ENCODE data around the gene RNU6-9.

RNU6-9 gene

DNA sequence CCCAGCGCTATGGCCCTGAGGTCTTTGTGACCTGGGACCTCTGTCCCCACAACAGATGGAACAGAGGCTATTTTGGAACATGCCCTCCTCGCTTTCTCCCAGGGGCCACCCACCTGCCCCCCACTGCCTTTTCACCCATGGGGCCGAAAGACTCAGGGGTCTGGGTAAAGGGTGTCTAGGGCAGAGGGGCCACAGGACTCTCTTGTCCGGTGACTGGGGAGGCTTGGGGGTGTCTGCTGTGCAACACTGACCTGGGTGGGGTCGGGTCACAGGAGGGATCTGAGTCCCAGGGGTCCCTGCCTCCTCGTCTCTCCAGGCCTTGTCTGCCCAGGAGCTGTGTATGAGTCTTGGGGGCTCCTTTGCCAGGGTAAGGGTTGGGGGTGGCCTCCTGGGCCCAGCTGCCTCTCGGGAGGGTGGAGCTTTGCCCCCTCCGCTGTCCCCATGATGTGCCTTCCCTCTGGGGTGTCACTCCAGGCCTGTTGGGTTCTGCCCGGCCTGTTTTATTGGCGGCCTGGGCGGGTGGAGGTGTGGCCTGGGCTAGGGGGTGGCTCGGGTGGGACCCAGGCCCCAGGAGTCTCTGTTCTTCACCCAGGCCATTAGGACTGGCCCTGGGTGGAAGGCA lies 34.6 kb downstream of the RNU6-9 start:
- no peaks in the 10 kb centered on the region for H3K9me3 ChIP-seq (ENCODE audit: insufficient read depth, low read length)
- peak overlapping the region; percentile 85 for H3K4me3 ChIP-seq (ENCODE audit: low read length)
- peaks cover 40% of the 10 kb centered on the region for H4K20me1 ChIP-seq (ENCODE audit: insufficient read depth, low read length)
- no peak overlapping the region for H3K27ac ChIP-seq (ENCODE audit: low read length)
- TF ChIP-seq CTCF (IDR thresholded peaks at IDR 0.05; ENCODE audit: low read depth, low read length) (no peak), EZH2phosphoT487 (IDR thresholded peaks at IDR 0.05; ENCODE audit: low read depth) (no peak)
- H3K4me1 ChIP-seq (ENCODE audit: low read length): peaks cover 33% of the 10 kb centered on the region
- peaks cover 56% of the 10 kb centered on the region for H3K79me2 ChIP-seq (ENCODE audit: low read length)
- no peak overlapping the region for H2AFZ ChIP-seq (ENCODE audit: low read depth, low read length)
- no peaks in the 10 kb centered on the region for H3K27me3 ChIP-seq (ENCODE audit: low read depth, low read length)
- peak overlapping the region; percentile 2; the same call in 1 of the 2 replicates for H3K9ac ChIP-seq (ENCODE audit: low read length)
- H3K4me2 ChIP-seq (ENCODE audit: low read length): peak overlapping the region; percentile 83
- H3K36me3 ChIP-seq (replicated peaks; ENCODE audit: low read depth, low read length): peaks cover 42% of the 10 kb centered on the region

DNA sequence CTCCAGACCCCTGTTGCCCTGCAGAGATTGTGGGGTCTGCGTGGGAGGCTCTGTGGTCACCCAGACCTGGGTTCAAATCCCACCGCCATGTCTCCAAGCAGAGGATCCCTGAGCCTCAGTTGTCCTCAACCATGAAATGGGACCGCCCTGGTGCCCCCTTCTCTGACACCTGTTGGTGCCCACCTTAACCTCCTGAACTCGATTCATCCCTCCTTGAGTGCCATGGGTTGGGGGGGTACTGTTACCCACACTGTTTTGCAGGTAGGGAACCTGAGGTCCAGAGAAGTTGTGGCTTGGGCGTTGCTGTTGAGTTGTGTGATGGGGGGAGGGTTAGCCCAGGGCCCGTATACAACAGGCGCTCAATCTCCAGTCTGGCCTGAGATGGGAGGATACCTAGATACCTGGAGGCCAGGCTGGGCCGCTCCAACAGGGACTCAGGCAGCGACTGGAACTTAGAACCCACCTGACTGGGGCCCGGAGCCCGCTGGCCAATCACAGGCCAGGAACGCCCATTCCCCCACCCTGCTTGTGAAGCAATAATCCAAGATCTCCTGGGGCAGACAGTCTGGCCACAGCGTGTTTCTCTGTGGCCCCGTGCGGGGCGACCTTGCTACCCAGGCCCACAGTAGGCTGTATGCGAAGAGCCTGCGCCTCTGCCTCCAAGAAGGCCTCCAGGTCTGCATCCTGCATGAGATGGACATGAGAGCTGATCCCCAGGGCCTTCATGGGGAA lies 35.4 kb downstream of the RNU6-9 start:
- Histone ChIP-seq H3K27me3 (ENCODE audit: low read depth, low read length) (no peaks in the 10 kb centered on the region), H3K9ac (ENCODE audit: low read length) (no peak overlapping the region), H3K79me2 (ENCODE audit: low read length) (peaks cover 62% of the 10 kb centered on the region), H3K4me3 (ENCODE audit: low read length) (no peak overlapping the region), H3K9me3 (ENCODE audit: insufficient read depth, low read length) (no peaks in the 10 kb centered on the region), H3K4me1 (ENCODE audit: low read length) (peaks cover 36% of the 10 kb centered on the region), H2AFZ (ENCODE audit: low read depth, low read length) (no peak overlapping the region), H3K27ac (ENCODE audit: low read length) (no peak overlapping the region), H4K20me1 (ENCODE audit: insufficient read depth, low read length) (peaks cover 47% of the 10 kb centered on the region), H3K4me2 (ENCODE audit: low read length) (no peak overlapping the region), H3K36me3 (replicated peaks; ENCODE audit: low read depth, low read length) (peaks cover 46% of the 10 kb centered on the region)
- no peak for TF ChIP-seq EZH2phosphoT487 (IDR thresholded peaks at IDR 0.05; ENCODE audit: low read depth)
- no peak for TF ChIP-seq CTCF (IDR thresholded peaks at IDR 0.05; ENCODE audit: low read depth, low read length)

DNA sequence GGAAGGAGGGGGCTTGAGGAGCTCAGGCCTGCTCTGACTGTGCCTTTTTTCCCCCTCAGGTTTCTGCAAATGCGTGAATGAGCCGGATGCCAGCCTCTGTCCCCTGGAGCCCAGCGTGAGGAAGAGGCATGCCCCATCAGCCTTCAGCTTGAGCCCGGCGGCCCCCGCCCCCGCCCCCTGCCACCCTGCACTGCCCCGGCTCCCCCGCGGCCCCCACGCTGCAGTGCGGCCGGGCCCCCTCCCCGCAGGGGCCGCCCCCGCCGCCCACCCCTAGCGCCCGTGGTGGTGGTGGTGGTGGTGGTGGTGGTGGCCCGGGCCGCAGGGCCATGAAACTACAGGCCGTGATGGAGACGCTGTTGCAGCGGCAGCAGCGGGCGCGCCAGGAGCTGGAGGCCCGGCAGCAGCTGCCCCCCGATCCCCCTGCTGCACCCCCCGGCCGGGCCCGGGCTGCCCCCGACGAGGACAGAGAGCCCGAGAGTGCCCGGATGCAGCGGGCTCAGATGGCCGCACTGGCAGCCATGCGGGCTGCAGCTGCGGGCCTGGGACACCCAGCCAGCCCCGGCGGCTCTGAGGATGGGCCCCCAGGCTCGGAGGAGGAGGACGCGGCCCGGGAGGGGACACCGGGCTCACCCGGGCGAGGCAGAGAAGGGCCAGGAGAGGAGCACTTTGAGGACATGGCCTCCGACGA lies 36.1 kb downstream of the RNU6-9 start:
- Histone ChIP-seq H4K20me1 (ENCODE audit: insufficient read depth, low read length) (peaks cover 54% of the 10 kb centered on the region), H3K4me1 (ENCODE audit: low read length) (peaks cover 33% of the 10 kb centered on the region), H3K9ac (ENCODE audit: low read length) (no peak overlapping the region), H3K27me3 (ENCODE audit: low read depth, low read length) (no peaks in the 10 kb centered on the region), H3K79me2 (ENCODE audit: low read length) (peaks cover 62% of the 10 kb centered on the region), H3K36me3 (replicated peaks; ENCODE audit: low read depth, low read length) (peaks cover 48% of the 10 kb centered on the region), H3K9me3 (ENCODE audit: insufficient read depth, low read length) (no peaks in the 10 kb centered on the region), H2AFZ (ENCODE audit: low read depth, low read length) (no peak overlapping the region), H3K27ac (ENCODE audit: low read length) (no peak overlapping the region), H3K4me3 (ENCODE audit: low read length) (no peak overlapping the region), H3K4me2 (ENCODE audit: low read length) (no peak overlapping the region)
- TF ChIP-seq EZH2phosphoT487 (IDR thresholded peaks at IDR 0.05; ENCODE audit: low read depth) (no peak), CTCF (IDR thresholded peaks at IDR 0.05; ENCODE audit: low read depth, low read length) (no peak)

GRCh38 chr19:929891-930258 lies 36.6 kb downstream of the RNU6-9 start:
- no peaks in the 10 kb centered on the region for H3K9me3 ChIP-seq (ENCODE audit: insufficient read depth, low read length)
- no peaks in the 10 kb centered on the region for H3K27me3 ChIP-seq (ENCODE audit: low read depth, low read length)
- H3K9ac ChIP-seq (ENCODE audit: low read length): no peak overlapping the region
- no peak overlapping the region for H3K4me3 ChIP-seq (ENCODE audit: low read length)
- H3K4me2 ChIP-seq (ENCODE audit: low read length): no peak overlapping the region
- H4K20me1 ChIP-seq (ENCODE audit: insufficient read depth, low read length): peaks cover 60% of the 10 kb centered on the region
- H3K36me3 ChIP-seq (replicated peaks; ENCODE audit: low read depth, low read length): peaks cover 53% of the 10 kb centered on the region
- peaks cover 30% of the 10 kb centered on the region for H3K4me1 ChIP-seq (ENCODE audit: low read length)
- TF ChIP-seq EZH2phosphoT487 (IDR thresholded peaks at IDR 0.05; ENCODE audit: low read depth) (no peak), CTCF (IDR thresholded peaks at IDR 0.05; ENCODE audit: low read depth, low read length) (no peak)
- no peak overlapping the region for H3K27ac ChIP-seq (ENCODE audit: low read length)
- H2AFZ ChIP-seq (ENCODE audit: low read depth, low read length): no peak overlapping the region
- H3K79me2 ChIP-seq (ENCODE audit: low read length): peaks cover 62% of the 10 kb centered on the region

Data from OCI-LY3 (cell line).